ENCODE data around the gene ADPRHL1.

The ADPRHL1 gene

DNA sequence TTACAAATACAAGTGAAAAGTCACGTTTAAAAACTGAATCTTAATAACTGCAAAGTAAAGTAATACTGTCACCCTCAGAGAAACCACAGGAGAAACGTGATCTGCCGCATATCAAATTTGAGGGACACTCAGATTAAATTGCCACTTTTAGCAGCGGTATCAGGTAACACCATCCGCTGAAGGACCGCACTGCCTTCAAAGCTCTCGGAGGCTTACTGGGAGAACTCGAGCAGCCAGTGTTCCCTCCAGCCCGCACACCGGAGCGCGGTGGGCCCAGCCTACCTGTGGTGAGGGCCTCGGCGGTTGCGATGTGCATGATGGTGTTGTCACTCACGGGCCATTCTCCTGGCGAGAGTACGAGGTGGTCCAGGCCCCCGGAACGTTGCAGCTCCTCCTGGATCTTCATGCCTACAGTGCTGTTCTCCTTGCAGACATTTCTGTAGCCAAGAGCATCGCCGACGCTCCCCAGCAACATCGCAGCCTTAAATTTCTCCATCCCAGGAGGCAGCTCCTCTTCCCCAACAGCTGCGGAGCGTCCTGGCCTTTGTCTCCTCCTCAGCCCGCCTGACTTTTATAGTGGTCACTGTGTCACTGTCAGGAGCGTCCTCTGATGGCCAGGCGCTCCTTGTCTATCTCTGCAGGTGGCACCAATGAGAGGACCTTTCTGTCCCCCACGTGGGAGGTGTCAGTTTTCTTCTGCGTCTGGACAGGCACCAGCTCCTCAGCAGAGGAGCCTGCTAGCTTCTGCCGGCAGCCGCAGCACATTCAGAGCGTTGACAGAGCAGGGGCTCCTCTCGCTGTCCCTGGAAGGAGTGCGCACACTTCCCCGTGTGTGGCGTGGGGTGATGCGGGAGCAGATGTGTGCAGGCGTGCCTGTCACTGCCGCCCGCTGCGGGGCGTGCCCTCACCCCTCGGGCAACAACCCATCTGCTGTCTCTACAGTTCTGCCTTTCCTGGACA is at the start of gene ADPRHL1:
ADPRHL1 (minus strand) TSS at position 547 of the 960 bp plus-strand sequence; CDS start at position 496, 51 bp downstream.
- peak; percentile 12 for DNase-seq

- DNase-seq: no peak
These were observed 49.4 kb upstream of the ADPRHL1 start for GRCh38 chr13:113502686-113503085.

DNA sequence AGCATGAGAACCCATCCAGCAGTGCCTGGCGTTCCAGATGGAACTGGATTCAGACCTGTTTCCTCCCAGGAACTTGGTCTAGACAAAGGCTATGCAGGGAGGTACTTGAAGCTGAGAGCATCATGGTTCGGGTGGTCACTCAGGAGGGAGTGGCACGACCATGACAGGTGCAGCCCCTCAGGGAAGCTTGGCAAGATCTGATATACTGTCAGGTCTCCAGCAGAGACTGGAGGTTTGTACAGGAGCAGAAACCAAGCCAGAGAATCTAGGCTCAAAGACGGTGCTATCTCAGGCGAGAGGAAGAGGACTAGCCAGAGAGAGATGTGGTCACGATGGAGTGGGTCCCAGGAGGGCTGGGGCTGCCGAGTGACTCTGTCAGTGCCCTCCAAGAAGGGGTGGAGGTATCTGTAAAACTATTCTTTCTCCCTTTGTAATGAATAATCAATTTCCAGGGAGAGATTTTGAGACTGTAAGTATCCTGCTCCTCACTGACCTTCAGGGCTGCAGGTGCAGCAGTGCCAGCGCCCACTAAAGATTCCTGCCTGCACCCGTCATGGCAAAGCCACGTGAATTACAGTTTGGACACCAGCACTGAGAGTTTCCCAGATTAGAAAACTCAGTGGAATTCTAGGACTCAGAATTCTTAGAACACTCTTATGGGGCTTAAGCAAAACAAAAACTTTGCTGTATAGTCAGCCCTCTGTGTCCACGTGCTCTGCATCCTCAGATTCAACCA is 47.4 kb upstream of the ADPRHL1 start:
- no peak for DNase-seq

- DNase-seq: peak; percentile 37
These were observed 46.6 kb upstream of the ADPRHL1 start for GRCh38 chr13:113499936-113500335.

- no peak for DNase-seq
These were observed 45.6 kb upstream of the ADPRHL1 start for GRCh38 chr13:113498905-113499304.

DNA sequence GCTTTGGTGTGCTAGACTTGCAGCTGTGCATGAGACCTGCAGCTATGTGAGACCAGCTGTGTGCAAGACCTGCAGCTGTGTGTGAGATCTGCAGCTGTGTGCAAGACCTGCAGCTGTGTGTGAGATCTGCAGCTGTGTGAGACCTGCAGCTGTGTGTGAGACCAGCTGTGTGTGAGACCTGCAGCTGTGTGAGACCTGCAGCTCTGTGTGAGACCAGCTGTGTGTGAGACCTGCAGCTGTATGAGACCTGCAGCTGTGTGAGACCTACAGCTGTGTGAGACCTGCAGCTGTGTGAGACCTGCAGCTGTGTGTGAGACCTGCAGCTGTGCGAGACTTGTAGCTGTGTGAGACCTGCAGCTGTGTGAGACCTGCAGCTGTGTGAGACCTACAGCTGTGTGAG is 43.9 kb upstream of the ADPRHL1 start:
- no peak for DNase-seq

GRCh38 chr13:113495494-113496210 is 42.4 kb upstream of the ADPRHL1 start:
- DNase-seq: no peak

- peak; percentile 93 for DNase-seq
These were observed 40.1 kb upstream of the ADPRHL1 start for GRCh38 chr13:113493315-113493951.

- no peak for DNase-seq
These were observed 38.7 kb upstream of the ADPRHL1 start for GRCh38 chr13:113491982-113492381.

DNA sequence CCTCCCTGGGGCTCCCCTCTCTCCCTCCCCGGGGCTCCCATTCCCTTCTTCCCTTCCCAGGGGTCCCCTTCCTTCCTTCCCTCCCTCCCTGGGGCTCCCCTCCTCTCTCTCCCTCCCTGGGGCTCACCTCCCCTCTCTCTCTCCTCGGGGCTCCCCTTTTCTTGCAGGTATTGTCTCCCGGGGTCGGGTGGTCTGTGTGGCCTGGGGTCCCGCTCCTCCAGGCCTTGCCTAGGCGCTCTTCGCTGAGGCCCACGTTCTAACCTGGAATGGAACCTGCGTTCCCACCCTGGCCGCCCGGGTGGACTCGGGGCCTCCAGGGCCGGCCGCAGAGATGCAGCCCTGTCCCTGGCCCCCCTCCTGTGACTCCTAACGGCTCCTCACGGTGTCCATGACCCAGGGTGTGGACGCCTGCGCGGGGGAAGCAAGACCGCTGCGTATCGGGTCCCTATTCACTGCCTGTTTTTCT is 38.2 kb upstream of the ADPRHL1 start:
- DNase-seq: no peak

DNA sequence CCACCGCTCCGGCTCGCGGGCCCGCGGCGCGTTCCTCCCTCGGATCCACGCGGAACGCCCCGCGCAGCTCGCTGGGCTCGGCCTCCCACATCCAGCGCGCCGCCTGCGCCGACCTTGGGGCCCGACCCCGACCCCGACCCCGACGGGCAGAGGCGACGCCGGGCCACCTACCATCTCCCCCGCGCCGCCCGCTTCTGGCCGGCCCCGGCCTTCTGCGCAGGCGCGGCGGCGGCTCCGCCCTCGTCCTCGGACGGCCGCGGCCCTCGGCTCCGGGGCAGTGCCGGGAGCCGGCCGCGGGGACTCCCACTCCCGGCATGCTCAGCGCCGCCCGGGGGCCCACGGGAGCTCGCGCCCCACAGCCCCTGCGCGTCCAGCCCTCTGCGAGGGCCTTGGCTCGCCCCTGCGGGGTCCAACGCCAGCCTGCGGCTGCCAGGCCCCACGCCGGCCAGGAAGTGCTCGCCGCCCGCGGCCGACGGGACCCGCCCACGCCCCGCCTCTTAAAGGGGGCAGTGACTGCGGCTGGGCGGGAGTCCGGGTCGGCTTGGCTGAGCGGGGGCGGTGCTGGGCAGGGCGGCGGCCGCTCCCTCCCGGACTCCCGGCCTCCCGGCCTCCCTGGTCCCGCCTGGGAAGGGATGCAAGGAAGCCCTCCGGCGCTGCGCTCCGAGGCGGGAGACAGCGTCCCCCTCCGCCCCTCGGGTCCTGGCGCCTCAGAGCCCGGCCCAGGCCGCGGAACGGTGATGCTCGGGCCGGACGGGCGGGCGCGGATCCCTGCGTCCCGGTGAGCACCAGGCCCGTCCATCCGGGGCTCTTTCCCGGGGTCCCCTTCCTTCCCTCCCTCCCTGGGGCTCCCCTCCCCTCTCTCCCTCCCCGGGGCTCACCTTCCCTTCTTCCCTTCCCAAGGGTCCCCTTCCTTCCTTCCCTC is 37.5 kb upstream of the ADPRHL1 start, which contains the start of gene DCUN1D2:
DCUN1D2 (minus strand) TSS at position 216 of the 922 bp plus-strand sequence; CDS start at position 174, 42 bp downstream.
- DNase-seq: peak; percentile 96

DNA sequence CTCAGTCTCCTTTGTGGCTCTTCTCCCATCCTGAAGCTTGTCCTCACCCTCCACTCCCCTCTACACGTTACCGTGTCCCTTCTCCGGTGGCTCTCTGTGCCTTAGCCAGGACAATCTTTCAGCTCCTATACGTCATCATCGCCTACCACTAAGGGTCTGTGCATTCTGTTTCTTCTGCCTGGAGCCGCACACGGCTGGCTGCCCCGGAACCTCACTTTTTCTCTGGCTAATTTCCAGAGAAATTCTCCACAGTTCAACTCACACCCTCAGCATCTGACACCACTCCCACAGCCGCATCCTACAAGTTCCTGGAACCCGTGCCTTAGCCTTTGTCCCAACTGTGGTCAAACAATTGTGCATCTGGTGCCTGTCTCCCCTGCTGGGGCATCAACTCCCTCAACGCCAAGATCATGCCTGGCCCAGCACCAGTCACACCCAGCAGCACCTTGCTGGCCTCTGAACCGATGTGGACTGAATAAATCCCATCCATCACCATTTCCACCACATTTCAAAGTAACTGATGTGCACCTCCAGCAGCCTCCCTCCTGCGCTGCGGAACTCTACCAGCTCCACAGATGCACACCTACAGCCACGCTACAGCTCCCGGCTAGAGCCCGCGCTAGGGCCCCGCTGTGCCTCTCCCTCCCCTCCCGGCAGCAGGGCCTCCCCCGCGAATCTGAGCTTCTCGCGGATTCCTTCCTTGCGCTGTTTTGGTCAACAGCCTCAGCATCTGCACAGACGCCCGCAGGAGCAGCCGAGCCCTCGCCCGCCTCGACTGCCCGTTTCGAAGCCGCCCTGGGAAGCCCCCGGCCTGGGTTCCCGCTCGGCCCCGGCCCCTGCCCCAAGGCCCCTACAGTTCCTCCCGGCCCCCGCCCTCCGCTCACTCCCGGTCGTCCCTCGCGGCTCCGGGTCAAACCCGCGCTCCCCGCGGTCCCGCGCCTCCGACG is 36.5 kb upstream of the ADPRHL1 start:
- DNase-seq: peak; percentile 43

DNA sequence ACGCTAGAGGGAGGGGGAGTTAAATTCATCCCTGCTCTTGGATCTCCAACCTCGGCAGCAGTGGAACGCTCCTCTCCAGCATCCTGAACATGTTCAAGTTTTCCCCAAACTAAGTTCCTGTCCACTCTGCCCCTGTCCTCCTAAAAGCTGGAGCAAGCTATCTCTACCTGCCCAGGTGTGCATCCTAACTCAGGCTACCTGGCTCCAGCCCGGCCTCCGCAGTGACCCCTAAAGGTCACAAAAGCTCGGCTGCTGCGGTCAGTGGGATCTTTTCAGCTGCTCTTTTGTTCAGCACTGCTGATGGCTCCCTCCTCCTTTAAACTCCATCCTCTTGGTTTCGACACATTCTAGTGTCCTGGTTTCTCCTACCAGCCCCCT is 35.9 kb upstream of the ADPRHL1 start:
- DNase-seq: no peak

DNA sequence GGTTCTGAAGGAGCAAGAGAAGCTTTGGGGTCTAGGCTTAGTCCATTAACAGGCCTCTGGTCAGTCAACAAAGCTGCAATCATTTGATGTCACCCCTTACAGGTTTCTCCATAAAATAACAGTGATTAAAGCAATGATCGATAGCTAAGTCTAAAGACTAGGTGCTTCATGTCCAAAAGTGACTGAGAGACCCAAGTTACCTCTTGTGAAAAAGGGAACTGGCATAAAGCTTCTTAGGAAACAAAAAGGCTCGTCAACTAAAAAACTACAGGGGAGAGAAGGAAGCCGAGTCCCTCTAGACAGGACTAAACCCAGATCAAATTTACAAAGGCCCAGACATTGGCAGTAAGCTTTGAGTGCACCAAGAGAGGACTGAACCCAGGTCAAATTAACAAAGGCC is 35.0 kb upstream of the ADPRHL1 start:
- DNase-seq: no peak

GRCh38 chr13:113486698-113487097 is 33.4 kb upstream of the ADPRHL1 start:
- no peak for DNase-seq

DNA sequence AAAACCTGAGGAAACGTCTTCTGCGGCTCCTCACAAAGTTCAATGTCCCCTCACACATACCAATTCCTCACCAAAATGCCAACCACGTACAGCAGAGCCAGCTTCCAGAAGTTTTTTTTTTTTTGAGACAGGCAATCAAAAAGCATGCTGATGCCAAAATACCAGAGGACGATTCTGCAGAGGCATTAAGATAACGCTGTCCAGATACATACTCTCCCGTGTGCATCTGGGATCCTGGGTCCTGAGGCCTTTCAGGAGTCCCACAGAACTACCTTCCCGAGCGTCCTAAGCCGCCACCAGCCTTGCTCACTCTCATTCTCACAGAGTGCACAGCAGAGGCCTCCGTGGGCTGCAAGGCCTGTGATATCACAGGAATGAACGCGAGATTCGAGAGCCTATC is 32.3 kb upstream of the ADPRHL1 start:
- DNase-seq: no peak

DNA sequence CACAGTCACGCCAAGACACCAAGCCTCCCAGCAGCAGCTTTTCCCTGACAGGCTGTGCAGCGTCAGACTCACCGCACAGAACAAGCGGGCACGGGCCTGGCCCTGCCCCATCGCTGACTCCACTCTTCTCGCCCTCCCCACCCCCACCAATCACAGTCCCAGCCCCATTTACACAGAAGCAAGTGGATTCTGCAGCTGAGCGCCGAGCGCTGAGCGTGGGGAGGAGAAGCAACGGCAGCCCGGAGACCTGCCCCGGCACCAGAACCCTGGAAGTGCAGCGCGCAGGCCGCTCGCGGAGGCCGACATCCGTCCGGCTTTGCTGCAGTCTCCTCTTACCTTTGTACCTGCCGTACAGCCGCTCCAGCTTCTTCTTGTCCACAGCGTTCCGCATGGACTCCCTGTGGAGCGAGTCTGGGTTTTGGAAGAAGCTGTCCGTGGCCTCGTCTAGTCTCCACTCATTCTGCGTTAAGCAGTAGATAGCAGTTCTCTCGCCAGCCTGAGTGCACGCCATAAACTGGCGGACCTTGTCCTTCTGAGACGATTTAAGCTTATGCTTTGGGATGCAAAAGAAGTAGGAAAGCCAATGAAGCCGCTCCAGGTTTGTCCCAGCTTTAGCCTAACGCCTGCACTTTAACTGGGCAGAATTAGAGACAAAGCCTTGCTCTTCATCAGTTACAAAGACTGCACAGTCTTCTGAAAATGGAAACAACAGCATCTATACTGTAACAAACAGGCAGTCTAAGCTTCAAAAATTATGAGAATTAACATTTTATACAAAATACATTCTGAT is 30.4 kb upstream of the ADPRHL1 start:
- DNase-seq: no peak

GRCh38 chr13:113483081-113483480 is 29.8 kb upstream of the ADPRHL1 start:
- DNase-seq: no peak

DNA sequence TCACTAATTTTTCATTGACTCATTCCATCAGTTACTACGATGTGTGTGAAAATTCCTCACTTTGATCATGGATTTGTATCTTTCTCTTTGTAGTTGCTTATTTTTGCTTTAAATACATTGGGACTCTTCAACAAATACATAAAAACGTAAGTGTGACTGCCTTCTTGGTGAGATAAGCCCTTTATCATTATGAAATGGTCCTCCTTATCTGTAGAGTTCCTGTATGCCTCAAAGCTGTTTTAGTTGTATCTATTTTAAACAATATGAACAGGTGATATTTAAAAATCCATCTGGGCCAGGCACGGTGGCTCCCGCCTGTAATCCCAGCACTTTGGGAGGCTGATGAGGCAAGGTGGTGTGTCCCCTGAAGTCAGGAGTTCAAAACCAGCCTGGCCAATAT is 25.9 kb upstream of the ADPRHL1 start:
- no peak for DNase-seq

Data from fibroblast of skin of right quadriceps (primary cell).